ENCODE measurements around the gene FLAD1. TPM values are rescaled to one million over a fixed set of nuclear protein-coding genes. Genes with fewer than 3 reads are reported as not detected.

FLAD1 gene
- total RNA-seq, 1 donor from 2014 or later, result 69.0 TPM

- Mint-ChIP-seq H3K9me3 (no peaks in the 10 kb centered on the region), H3K4me1 (peaks cover 56% of the 10 kb centered on the region), H3K4me3 (no peak overlapping the region), H3K27ac (peak overlapping the region; percentile 87), H3K27me3 (no peaks in the 10 kb centered on the region), H3K36me3 (ENCODE audit: low read depth) (peaks cover 11% of the 10 kb centered on the region)
- no peak for TF ChIP-seq CTCF (IDR thresholded peaks at IDR 0.05)
- POLR2A ChIA-PET, result interaction anchor here (0.7 to 6.3 kb wide), 8 partner anchors 8 to 83 kb away, joined by 3 to 85 read pairs (median 6); partner anchors contain the start of genes ADAM15, PMVK, PYGO2 and ZBTB7B
- ATAC-seq (ENCODE audit: low read depth) (no peak), DNase-seq (no peak)
- intact Hi-C loops (cut with micrococcal nuclease), result no loop called here
- CTCF ChIA-PET, result interaction anchor here (1.0 to 3.7 kb wide), 9 partner anchors 35 to 459 kb away, joined by 3 to 26 read pairs (median 10); partner anchors contain the start of genes FLAD1, PBXIP1 and PMVK
Measured at GRCh38 chr1:155018617-155019348, 35.6 kb downstream of the FLAD1 start.

GRCh38 chr1:155019377-155020245 is 36.5 kb downstream of the FLAD1 start:
- ATAC-seq (ENCODE audit: low read depth) (no peak), DNase-seq (no peak)
- intact Hi-C loops (cut with micrococcal nuclease), result no loop called here
- no peaks in the 10 kb centered on the region for H3K9me3 Mint-ChIP-seq
- TF ChIP-seq CTCF (IDR thresholded peaks at IDR 0.05), result no peak
- peaks cover 8% of the 10 kb centered on the region for H3K36me3 Mint-ChIP-seq (ENCODE audit: low read depth)
- H3K27me3 Mint-ChIP-seq, result no peaks in the 10 kb centered on the region
- CTCF ChIA-PET, result interaction anchor here (0.7 to 1.3 kb wide), 6 partner anchors 19 to 65 kb away, joined by 3 to 6 read pairs (median 3); no protein-coding TSS in a partner anchor
- H3K27ac Mint-ChIP-seq, result peak overlapping the region; percentile 87
- H3K4me3 Mint-ChIP-seq, result peak overlapping the region; percentile 36
- peaks cover 48% of the 10 kb centered on the region for H3K4me1 Mint-ChIP-seq
- POLR2A ChIA-PET, result interaction anchor here (1.2 to 2.8 kb wide), 2 partner anchors 9 to 59 kb away, joined by 3 to 22 read pairs; partner anchors contain the start of gene PYGO2

GRCh38 chr1:155022136-155022926 is 39.2 kb downstream of the FLAD1 start:
- Mint-ChIP-seq H3K4me1 (peaks cover 30% of the 10 kb centered on the region), H3K27me3 (no peaks in the 10 kb centered on the region), H3K9me3 (no peaks in the 10 kb centered on the region), H3K4me3 (no peak overlapping the region), H3K36me3 (ENCODE audit: low read depth) (peaks cover 1% of the 10 kb centered on the region), H3K27ac (no peak overlapping the region)
- DNase-seq (no peak), ATAC-seq (ENCODE audit: low read depth) (no peak)
- intact Hi-C loops (cut with micrococcal nuclease), result no loop called here
- ChIA-PET POLR2A (interaction anchor here (1.1 kb wide), 1 partner anchor 47 kb away, joined by 3 read pairs; no protein-coding TSS in a partner anchor), CTCF (interaction anchor here (0.6 to 2.1 kb wide), 5 partner anchors 22 to 78 kb away, joined by 3 to 7 read pairs (median 4); partner anchors contain the start of gene ADAM15)
- TF ChIP-seq CTCF (IDR thresholded peaks at IDR 0.05), result no peak

- ATAC-seq (ENCODE audit: low read depth) (no peak), DNase-seq (no peak)
- Mint-ChIP-seq H3K9me3 (no peaks in the 10 kb centered on the region), H3K27ac (no peak overlapping the region), H3K4me3 (no peak overlapping the region), H3K27me3 (no peaks in the 10 kb centered on the region), H3K36me3 (ENCODE audit: low read depth) (peaks cover 1% of the 10 kb centered on the region), H3K4me1 (peaks cover 25% of the 10 kb centered on the region)
- ChIA-PET CTCF (interaction anchor here (0.6 to 2.1 kb wide), 3 partner anchors 22 to 79 kb away, joined by 4 to 7 read pairs (median 4); no protein-coding TSS in a partner anchor), POLR2A (interaction anchor here (1.1 kb wide), 1 partner anchor 48 kb away, joined by 3 read pairs; no protein-coding TSS in a partner anchor)
- no peak for TF ChIP-seq CTCF (IDR thresholded peaks at IDR 0.05)
- intact Hi-C loops (cut with micrococcal nuclease), result no loop called here
Measured at GRCh38 chr1:155022927-155023236, 39.7 kb downstream of the FLAD1 start.

Data from activated B cell treated with CpG ODN at 0.5 μM for 24 hours (primary cell).